HUDEP-2 (cell line): ENCODE data around the gene CARF.
A peak's percentile ranks its signal among the peaks of the same experiment; 100 is the strongest.
"Not testable (repeated sequence)": the region's sequence is repeated elsewhere in the genome, so short reads cannot be mapped to it uniquely, and the experiment has no call there.

Experiments
- DNase-seq, 76 experiments: peaks; one replicate each; lab custom pipeline; 2025; ENCODE audit not compliant: unreplicated experiment in 76 of 76; lab: John Stamatoyannopoulos, UW

CARF gene

DNA sequence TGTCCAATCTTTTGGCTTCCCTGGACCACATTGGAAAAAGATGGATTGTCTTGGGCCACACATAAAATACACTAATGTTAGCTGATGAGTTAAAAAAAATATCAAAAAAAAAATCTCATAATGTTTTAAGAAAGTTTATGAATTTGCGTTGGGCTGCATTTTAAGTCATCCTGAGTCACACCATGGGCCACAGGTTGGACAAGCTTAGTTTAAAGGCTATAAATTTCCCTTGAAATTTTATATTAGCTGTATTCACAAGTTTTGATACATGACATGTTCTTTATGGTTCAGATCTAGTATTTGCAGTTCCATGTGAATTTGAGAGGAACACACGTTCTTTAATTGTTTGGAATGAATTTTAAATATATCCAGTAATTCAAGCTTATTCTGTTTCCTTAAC lies 21.9 kb downstream of the CARF start:
- DNase-seq, result no peak

DNA sequence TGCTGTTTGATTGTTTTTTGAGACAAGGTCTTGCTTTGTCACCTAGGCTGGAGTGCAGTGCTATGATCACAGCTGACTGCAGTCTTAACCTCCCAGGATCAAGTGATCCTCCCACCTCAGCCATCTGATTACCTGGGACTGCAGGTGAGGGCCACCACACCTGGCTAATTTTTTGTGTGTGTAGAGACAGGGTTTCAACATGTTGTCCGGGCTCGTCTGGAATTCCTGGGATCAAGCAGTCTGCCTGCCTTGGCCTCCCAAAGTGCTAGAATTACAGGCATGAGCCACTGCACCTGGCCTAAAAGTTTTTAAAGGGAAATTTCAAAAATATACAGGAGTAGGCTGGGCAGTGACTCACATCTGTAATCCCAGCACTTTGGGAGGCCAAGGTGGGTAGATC lies 22.4 kb downstream of the CARF start:
- no peak for DNase-seq

DNA sequence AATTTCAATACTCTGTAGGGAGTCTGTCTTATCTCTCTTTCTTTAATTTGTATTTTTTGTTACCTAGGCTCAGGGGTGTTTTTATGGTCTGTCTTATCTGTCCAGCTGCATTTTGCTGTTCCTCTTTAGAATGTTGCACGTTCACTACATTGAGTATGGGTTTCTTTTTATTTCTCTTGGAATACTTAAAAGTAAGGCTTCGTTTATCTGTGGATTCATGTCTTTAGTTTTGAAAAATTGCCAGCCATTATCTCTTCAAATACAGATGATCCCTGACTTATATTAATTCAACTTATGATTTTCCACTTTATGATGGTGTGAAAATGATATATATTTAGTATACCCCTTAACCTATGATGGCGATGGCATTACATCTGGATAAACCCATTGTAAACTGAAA lies 26.9 kb downstream of the CARF start:
- no peak for DNase-seq

DNA sequence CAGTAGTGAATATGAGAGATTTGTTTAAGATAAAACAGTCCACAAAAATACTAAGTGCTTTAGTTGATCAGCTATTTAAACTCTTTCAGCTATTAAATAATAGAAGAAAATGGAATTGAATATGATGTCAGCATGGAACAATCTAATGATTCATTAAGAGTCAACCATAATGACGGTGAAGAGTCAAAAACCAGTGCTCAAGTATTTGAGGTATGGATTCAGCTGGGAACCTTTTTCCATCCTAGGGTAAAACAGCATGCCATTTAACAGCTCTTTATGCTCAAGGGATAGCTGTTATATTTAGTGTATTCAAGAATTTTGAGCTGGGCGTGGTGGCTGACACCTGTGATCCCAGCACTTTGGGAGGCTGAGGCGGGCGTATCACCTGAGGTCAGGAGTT lies 29.7 kb downstream of the CARF start:
- DNase-seq, result no peak

DNA sequence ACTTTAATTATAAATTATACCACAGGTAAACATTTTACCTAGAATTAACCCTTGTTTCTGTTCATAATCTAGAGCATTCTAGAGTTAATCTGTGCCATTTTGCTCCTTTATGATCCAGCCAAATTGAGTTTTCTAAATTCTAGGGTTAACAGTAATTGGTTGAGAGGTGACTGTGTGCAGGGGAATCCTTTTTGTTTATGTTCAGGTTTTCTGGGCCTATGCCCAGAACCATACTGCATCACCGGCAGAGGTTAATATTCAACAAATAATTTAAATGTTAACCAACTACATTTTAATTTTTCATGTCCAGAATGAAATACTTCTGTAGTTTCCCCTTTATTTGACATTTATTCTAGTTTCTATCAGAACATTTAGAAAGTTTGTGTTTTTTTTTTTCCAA lies 32.3 kb downstream of the CARF start:
- no peak for DNase-seq

DNA sequence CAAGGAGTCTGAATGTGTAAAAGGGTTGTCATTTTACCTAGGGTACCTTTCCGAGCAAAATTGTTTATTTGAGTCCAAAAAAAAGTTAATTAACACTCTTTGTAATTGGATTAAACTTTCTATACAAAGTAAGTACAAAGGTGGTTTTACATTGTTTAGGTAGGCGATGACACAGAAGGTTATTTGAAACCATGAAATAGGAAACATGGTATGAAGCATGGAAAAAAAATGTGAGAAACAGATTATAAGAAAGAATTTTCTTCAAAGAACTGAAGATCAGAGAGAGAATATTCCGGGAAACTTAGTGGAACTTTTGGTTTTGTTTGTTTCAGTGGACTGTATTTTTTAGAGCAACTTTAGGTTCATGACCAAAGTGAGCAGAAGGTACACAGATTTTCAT lies 32.7 kb downstream of the CARF start:
- no peak for DNase-seq

DNA sequence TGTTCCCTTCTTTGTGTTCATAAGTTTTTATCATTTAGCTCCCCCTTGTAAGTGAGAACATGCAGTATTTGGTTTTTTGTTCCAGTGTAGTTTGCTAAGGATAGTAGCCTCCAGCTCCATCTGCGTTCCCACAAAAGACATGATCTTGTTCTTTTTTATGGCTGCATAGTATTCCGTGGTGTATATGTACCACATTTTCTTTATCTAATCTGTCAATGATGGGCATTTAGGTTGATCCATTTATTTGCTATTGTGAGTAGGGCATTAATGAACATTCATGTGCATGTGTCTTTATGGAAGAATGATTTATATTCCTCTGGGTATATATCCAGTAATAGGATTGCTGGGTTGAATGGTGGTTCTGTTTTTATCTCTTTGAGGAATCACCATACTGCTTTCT lies 33.4 kb downstream of the CARF start:
- no peak for DNase-seq

DNA sequence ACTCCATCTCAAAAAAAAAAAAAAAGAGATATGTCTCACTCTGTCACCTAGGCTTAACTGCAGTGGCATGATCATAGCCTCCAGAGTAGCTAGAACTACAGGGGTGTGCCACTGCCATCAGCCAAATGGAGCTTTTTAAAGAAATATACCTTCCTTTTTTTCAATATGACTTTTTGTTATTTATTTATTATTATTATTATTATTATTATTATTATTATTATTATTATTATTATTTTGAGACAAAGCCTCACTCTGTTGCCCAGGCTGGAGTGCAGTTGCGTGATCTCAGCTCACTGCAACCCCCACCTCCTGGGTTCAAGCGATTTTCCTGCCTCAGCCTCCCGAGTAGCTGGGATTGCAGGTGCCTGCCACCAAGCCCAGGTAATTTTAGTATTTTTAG lies 37.3 kb downstream of the CARF start:
- not testable (repeated sequence) for DNase-seq

DNA sequence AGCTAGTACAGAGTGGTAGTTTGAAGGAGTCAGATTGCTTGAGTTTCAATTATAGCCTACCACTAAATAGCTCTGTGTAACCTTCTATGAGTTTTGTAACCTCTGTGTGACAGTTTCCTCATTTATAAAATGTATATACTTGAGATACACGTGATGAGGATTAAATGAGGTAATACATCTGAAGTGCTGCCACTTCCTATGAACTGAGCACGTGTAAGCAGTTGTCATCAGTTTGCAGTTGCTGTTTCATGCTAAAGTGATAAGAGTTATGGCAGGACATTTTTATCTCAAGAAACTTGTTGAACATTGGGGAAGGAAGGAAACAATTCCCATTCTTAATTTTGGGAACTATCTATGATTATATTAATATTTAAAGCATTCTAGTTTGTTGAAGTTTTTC lies 38.5 kb downstream of the CARF start:
- peak in 39 of 76 experiments; percentile 1 to 73 (median 33) for DNase-seq

DNA sequence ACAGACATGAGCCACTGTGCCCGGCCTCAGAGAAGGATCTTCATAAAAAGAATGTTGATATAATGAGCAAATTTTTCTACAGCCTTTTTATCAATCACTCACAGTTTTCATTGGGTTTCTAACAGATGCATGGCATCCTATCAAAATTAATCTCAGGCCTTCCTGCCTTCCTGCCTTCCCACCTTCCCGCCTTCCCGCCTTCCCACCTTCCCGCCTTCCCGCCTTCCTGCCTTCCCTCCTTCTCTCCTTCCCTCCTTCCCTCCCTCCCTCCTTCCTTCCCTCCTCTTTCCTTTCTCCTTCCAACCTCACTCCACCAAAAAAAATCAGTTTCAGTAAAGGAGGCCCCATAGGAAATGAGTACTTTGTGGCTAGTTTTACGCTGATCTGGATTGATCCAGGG lies 48.4 kb downstream of the CARF start:
- no peak for DNase-seq

DNA sequence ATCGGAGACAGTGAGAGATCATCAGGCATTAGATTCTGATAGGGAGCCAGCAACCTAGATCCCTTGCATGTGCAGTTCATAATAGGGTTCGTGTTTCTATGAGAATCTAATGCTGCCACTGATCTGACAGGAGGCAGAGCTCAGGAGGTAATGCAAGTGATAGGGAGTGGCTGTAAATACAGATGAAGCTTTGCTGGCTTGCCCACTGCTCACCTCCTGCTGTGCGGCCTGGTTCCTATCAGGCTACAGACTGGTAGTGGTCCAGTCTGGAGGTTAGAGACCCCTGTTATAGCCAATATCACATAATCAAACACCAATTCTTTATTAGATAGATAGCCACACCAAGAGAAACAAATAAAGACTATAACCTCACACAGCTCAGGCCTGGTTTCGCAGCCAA lies 51.6 kb downstream of the CARF start:
- no peak for DNase-seq

DNA sequence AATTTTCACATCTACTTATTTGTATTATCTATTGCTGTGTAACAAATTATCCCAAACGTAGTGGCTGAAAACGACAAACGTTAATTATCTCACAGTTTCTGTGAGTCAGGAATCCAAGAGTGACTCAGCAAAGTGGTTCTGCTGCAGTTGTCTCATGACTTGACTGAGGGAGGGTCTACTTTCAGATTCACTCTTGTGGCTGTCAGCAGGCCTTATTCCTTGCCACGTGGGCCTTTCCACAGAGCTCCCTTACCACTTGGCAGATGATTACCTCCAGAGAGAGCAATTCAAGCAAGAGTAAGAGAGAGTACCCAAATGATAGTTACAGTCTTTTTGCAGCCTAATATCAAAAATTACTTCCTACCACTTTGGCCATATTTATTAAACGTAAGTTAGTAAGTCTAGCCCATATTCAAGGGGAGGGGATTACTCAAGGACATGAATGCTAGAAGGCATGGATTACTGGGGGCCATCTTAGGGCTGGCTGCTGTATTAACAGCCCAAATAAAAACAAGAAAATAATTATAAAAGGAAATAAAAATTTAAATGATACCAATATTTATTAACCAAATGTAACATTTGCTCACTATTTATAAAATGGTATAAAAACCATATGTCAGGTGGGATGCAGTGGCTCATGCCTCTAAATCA lies 53.9 kb downstream of the CARF start:
- DNase-seq, result peak in 37 of 76 experiments; percentile 1 to 80 (median 22)

DNA sequence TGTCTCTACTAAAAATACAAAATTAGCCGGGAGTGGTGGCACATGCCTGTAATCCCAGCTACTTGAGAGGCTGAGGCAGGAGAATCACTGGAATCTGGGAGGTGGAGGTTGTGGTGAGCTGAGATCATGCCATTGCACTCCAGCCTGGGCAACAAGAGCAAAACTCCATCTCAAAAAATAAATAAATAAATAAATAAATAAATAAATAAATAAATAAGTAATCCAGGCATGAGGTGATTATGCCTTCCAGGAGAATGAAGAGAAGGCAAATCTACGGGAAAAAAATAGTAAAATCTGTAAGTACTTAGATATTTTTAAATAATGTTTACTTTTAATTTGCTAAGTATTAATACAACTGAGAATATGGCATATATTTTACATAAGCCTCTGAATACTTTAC lies 57.3 kb downstream of the CARF start:
- not testable (repeated sequence) for DNase-seq

DNA sequence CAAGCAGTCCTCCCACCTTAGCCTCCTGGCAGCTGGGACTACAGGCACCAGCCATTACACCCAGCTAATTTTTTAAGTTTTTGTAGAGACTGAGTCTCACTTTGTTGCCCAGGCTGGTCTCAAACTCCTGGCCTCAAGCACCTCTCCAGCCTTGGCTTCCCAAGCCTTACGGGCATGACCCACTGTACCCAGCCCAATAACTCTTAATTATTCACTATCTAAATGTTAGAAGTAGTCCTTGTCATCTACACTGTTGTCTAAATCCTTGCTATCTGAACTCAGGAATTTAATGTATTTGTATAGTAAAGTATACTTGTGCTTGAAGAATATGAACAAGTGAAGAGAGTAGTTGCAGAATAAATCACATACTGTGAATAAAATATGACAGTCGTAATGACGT lies 64.7 kb downstream of the CARF start:
- DNase-seq, result no peak

DNA sequence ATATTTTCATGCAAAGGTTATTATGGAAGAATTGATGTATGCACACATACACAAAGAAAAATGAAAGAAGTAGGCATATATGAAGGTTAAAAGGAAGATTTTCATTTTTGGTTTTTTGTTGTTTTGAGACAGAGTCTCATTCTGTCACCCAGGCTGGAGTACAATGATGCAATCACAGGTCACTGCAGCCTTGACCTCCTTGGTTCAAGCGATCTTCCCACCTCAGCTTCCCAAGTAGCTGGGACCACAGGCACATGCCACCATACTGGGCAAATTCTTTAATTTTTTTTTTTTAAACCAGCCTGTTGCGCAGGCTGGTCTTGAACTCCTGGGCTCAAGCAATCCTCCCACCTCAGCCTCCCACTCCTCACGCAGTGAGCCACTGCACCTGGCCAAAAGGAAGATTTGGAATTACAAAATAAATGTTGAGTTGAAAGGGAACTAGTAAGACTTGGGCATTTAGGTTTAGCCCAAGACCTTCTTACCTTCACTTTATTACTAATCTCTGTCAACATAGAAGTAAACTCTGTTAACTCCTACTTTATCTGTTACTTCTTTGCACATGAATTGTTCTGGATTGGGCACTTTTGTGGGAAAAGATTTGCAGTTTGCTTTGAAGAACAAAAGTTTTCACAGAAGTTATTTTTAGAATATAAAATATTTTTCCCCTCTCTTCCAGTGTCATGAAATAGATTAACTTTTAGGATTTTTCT lies 70.9 kb downstream of the CARF start:
- no peak for DNase-seq

DNA sequence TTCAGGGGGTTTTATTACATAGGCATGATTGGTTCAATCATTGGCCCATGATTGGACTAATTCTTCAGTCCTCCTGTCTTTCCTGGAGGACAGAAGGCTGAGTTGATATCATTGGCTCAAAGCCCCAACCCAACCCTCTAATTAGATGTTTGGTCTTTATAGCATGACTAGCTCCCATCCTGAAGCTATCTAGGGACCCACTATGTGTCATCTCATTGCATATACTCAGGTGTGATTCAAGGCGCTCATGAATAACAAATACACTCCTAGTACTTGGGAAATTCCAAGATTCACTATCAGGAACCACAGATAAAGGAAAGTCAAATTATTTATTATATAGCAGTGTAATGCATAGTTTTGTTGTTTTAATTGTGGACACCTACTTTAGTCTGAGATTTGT lies 77.7 kb downstream of the CARF start:
- DNase-seq, result no peak

DNA sequence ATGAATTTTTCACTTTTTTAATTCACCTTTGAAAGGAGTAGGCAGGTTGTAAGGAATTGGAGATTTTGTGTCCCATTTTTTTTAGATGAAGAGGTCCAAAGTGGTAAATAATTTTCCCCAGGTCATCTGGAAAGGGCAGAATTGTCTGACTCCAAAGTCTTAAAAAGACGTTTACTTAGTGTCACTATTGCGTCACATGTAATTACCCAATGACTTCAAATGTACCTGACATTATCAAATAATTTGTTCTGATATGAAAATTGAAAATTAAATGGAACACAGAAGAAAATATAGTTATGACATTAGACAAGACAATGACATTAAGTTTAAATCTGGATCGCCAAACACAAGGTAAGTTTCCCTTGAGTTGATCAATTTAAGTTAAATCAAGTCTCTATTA lies 78.4 kb downstream of the CARF start:
- DNase-seq, result no peak

DNA sequence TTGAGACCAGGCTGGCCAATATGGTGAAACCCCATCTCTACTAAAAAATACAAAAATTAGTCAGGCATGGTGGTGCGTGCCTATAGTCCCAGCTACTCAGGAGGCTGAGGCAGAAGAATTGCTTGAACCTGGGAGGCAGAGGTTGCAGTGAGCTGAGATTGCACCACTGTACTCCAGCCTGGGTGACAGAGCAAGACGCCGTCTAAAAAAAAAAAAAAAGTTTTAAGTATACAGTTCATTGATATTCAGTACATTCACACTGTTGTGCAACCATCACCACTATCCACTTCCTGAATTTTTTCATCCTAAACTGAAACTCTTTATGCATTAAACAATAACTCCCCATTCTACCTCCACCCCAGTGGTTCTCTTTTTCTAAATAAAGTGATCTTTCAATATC lies 85.0 kb downstream of the CARF start:
- DNase-seq, result not testable (repeated sequence)

DNA sequence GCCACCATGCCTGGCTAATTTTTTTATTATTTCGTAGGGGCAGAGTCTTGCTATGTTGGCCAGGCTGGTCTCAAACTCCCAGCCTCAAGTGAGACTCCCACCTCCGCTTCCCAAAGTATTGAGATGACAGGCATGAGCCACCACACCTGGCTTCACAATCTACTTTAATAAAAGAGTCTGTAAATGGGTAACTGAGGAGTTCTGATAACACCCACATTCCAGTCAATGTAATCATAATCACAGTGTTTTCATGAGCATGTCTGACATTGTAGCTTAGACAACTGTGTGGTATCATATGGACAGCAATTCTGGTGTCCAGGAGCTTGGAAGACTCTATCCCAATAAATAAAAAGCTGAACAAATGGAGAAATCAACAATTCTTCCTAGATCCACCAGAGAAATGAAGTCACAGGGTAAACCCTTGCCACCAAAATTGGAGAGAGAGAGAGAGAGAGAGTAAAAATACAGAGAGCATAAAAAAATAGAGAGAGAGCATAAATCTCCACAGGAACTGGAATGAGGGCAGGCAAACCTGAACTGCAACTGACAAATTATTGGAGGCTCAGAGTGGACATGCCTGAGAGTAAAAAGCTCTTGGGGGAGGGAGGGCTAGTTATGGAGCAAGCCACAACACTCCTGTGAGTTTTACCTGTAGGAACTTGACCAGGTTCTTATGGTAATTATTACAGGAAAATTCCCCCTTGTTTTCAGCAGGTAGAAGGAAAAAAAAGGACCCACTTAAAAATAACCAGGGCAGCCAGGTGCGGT lies 90.2 kb downstream of the CARF start:
- no peak for DNase-seq

DNA sequence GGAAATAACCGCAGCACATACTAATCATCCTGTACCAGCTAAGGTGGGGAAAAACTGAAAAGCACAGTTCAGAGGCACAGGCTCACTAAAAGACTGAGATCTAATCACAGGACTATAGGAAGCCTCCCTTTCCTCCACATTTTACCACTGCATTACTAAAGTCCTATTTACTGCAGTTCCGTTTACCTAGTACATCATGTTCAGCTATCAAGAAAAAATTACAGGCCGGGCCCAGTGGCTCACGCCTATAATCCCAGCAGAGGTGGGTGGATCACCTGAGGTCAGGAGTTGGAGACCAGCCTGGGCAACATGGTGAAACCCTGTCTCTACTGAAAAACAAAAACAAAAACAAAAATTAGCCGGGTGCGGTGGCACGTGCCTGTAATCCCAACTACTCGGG lies 91.6 kb downstream of the CARF start:
- no peak for DNase-seq

DNA sequence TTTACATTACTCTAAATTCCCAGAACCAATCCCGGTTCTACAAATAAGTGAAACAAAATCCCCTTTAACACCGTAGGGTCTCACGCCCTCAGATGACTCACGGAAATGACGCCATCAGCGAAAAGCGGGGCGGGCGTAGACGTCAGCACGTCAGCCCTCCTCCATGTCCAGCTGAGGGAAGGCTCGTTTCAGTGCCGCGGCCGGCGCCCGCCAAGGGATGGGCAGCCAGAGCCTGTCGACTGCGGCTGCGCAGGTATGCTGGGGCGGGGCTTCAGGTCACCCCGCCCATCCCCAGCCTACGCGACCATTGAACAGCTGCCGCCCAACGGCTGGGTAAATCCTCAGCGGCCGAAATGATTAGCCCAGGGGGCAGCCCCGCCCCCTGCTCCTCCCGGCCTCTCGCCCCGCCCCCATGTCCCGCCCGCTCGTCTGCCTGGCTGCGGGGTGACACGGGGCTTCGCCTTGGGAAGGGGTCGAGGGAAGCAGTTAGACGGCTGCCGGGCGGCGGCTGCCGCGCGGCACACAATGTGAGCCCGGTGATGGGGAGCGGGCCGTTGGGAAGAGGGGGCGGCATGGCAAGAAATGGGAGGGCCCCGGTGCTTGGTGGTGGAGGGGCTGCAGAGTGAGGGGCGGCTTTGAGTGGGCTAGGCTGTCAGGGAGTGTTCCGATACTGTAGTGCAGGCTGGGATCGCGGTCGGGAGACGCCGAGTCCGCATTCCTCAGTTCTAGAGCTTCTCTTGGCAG lies 102.6 kb downstream of the CARF start, which contains the start of gene NBEAL1:
NBEAL1 (plus strand) TSS at position 420 of the 744 bp plus-strand sequence. CDS start 1,510 bp downstream, outside the sequence.
- DNase-seq, result peak; percentile 54 to 99 (median 96)
